Aortic smooth muscle cell (primary cell): ENCODE data around the gene IFNB1. TPM values are rescaled to one million over a fixed set of nuclear protein-coding genes. Genes with fewer than 3 reads are reported as not detected.

ENCODE experiments used
- total RNA-seq: library from RNA; depleted of rRNA; stranded (reverse); fragments of >200 nt; gene quantifications from 2 replicates; pipeline ENCODE4 v1.2.3, GENCODE V29; 2014

The IFNB1 gene
- not detected in 2 replicates for total RNA-seq

GRCh38 chr9:21077781-21078180 is at the start of gene IFNB1:
Gene IFNB1 (minus strand): TSS chr9:21077942. CDS start chr9:21077869, 73 bp downstream.

GRCh38 chr9:21031091-21031807 is 46.5 kb downstream of the IFNB1 start, which contains the start of gene HACD4:
Gene HACD4 (minus strand): TSS chr9:21031640. CDS start chr9:21031590, 50 bp downstream.

Other genes with a start within 250 kb of the IFNB1 start
- 1.2 and 1.7 TPM in 2 replicates for gene HACD4, start 46.3 kb downstream of the IFNB1 start, total RNA-seq
- not detected in 2 replicates for gene IFNW1, start 63.9 kb upstream of the IFNB1 start, total RNA-seq
- not detected in 2 replicates for gene IFNA21, start 88.7 kb upstream of the IFNB1 start, total RNA-seq
- not detected in 2 replicates for gene IFNA4, start 109.6 kb upstream of the IFNB1 start, total RNA-seq
- gene IFNA7, start 124.3 kb upstream of the IFNB1 start, total RNA-seq = not detected in 2 replicates
- not detected in 2 replicates for gene IFNA10, start 129.2 kb upstream of the IFNB1 start, total RNA-seq
- not detected in 2 replicates for gene IFNA16, start 139.4 kb upstream of the IFNB1 start, total RNA-seq
- not detected in 2 replicates for gene IFNA17, start 150.3 kb upstream of the IFNB1 start, total RNA-seq
- gene IFNA14, start 162.1 kb upstream of the IFNB1 start, total RNA-seq = not detected in 2 replicates
- not detected in 2 replicates for gene IFNA5, start 227.4 kb upstream of the IFNB1 start, total RNA-seq